K562 (cell line): ENCODE measurements around the gene UBASH3B. TPM values are rescaled to one million over a fixed set of nuclear protein-coding genes. Genes with fewer than 3 reads are reported as not detected.
A peak's percentile ranks its signal among the peaks of the same experiment; 100 is the strongest.

ENCODE experiments used
- ATAC-seq: fragments of 200-7000 bp; cut with Tn5 transposase; 3 replicates; pipeline ENCODE4 v1.9.1; 2020; ENCODE audit warnings: moderate library complexity
- Bru-seq: library from RNA; stranded (reverse); fragments of 400-500 nt; gene quantifications from one replicate; lab custom pipeline; 2021; lab: Mats Ljungman, UMichigan
- BruChase-seq, 2 experiments: library from RNA; stranded (reverse); fragments of 400-500 nt; gene quantifications; one replicate each; lab custom pipeline; 2021; lab: Mats Ljungman, UMichigan
- BruUV-seq: library from RNA; stranded (reverse); fragments of 400-500 nt; replicated peaks from 2 replicates; lab custom pipeline; 2021; lab: Mats Ljungman, UMichigan
- CTCF ChIA-PET: fragments of 300-600 bp; formaldehyde crosslinking; extraction: SDS; loops from one replicate; lab custom pipeline; 2021; ENCODE audit warnings: low intra/inter-chr PET ratio; lab: Yijun Ruan, JAX
- POLR2A ChIA-PET: fragments of 300-600, 350-650 bp; sonication (Branson Sonifier 250); formaldehyde crosslinking; extraction: SDS; loops from one replicate; lab custom pipeline; 2021; ENCODE audit warnings: antibody characterized with exemption, inconsistent platforms; lab: Yijun Ruan, JAX
- DNase-seq, 4 experiments: peaks; one replicate each; pipeline versions ENCODE4 v3.0.0 to v3.0.0-alpha.2; 2011 to 2018; ENCODE audit warnings: low spot score in 3 of 4, mixed read lengths in 3 of 4; ENCODE audit errors: extremely low read depth in 1 of 4
- FAIRE-seq: peaks from 2 replicates; lab custom pipeline; 2011; peaks lifted over from hg19 to GRCh38; lab: Jason Lieb, UNC
- H2AFZ ChIP-seq: 2 replicates; pipeline ENCODE4 v1.6.0; 2011; ENCODE audit warnings: low read depth, low read length, control low read depth, inconsistent platforms
- H3K27ac ChIP-seq: fragments of 200-600 bp; 3 replicates; pipeline ENCODE4 v1.8.0; 2011; ENCODE audit warnings: low read depth, mild to moderate bottlenecking, control low read depth, inconsistent platforms, low read length, moderate library complexity, mixed read lengths; ENCODE audit errors: extremely low read depth
- H3K27me3 ChIP-seq, 2 experiments: fragments of 300-600 bp in 1 of 2; 2 replicates in 1 of 2; 3 replicates in 1 of 2; pipeline versions ENCODE4 v1.6.0 to v1.8.0; 2011; ENCODE audit warnings: inconsistent platforms in 2 of 2, low read length in 2 of 2, mild to moderate bottlenecking in 1 of 2, mixed read lengths in 1 of 2, moderate library complexity in 1 of 2; ENCODE audit not compliant: control insufficient read depth in 2 of 2, insufficient read depth in 2 of 2
- H3K36me3 ChIP-seq: fragments of 300-600 bp; 3 replicates; pipeline ENCODE4 v1.8.0; 2011; ENCODE audit warnings: mild to moderate bottlenecking, low read length, inconsistent platforms; ENCODE audit not compliant: control insufficient read depth, insufficient read depth
- H3K4me1 ChIP-seq, 2 experiments: fragments of 200-600 bp in 1 of 2; replicated peaks in 1 of 2; 2 replicates in 1 of 2; 3 replicates in 1 of 2; pipeline versions ENCODE4 v1.5.1 to v1.8.0; 2011; ENCODE audit warnings: inconsistent platforms in 2 of 2, low read length in 2 of 2, mild to moderate bottlenecking in 1 of 2, mixed read lengths in 1 of 2, moderate library complexity in 1 of 2; ENCODE audit not compliant: control insufficient read depth in 2 of 2, insufficient read depth in 2 of 2
- H3K4me2 ChIP-seq: 2 replicates; pipeline ENCODE4 v1.6.1; 2011; ENCODE audit warnings: low read length, control low read depth, inconsistent platforms, mixed read lengths; ENCODE audit not compliant: insufficient read depth
- H3K4me3 ChIP-seq: fragments of 200-600 bp; sonication (generic), shearing (Covaris generic); 2 replicates; pipeline ENCODE4 v1.5.1; 2016; ENCODE audit warnings: control low read depth, inconsistent platforms
- H3K79me2 ChIP-seq: fragments of 200-600 bp; 3 replicates; pipeline ENCODE4 v1.8.0; 2011; ENCODE audit warnings: low read length, inconsistent platforms; ENCODE audit not compliant: control insufficient read depth, insufficient read depth
- H3K9ac ChIP-seq, 2 experiments: 2 replicates each; pipeline versions ENCODE4 v1.6.0 to v1.6.1; 2011; ENCODE audit warnings: low read depth in 2 of 2, low read length in 2 of 2, control low read depth in 1 of 2, inconsistent platforms in 1 of 2, mild to moderate bottlenecking in 1 of 2, mixed read lengths in 1 of 2; ENCODE audit not compliant: insufficient read depth in 1 of 2
- H3K9me1 ChIP-seq: one replicate; pipeline ENCODE4 v1.6.0; 2011; ENCODE audit warnings: inconsistent platforms, mild to moderate bottlenecking, low read length, moderate library complexity; ENCODE audit not compliant: control insufficient read depth, insufficient read depth
- H3K9me3 ChIP-seq: replicated peaks from 2 replicates; pipeline ENCODE4 v1.5.1; 2011; ENCODE audit warnings: low read depth, low read length, inconsistent platforms; ENCODE audit not compliant: control insufficient read depth, insufficient read depth
- H4K20me1 ChIP-seq: replicated peaks from 2 replicates; pipeline ENCODE4 v1.6.1; 2011; ENCODE audit warnings: low read length, inconsistent platforms, mixed read lengths; ENCODE audit not compliant: control insufficient read depth, insufficient read depth
- GATA2 ChIP-seq: sonication (generic); formaldehyde crosslinking; IDR thresholded peaks from 2 replicates; pipeline ENCODE4 v1.4.0; 2020; ENCODE audit warnings: mild to moderate bottlenecking, missing genetic modification reagents
- HNRNPLL ChIP-seq: fragments of 200-400 bp; formaldehyde crosslinking; IDR thresholded peaks from 2 replicates; pipeline ENCODE4 v1.6.1; 2017; ENCODE audit warnings: low read length, low read depth, mild to moderate bottlenecking; ENCODE audit not compliant: poor library complexity, severe bottlenecking
- SNIP1 ChIP-seq: fragments of 450-650 bp; IDR thresholded peaks from 2 replicates; pipeline ENCODE4 v1.7.1; 2017; ENCODE audit warnings: low read depth, mild to moderate bottlenecking
- ZNF41 ChIP-seq: fragments of 250-450 bp; sonication (Bioruptor Pico); conservative IDR thresholded peaks from 2 replicates; pipeline ENCODE4 v1.4.0; 2020; ENCODE audit warnings: mild to moderate bottlenecking
- WGBS: fragments of 100-300 bp; shearing (Covaris generic); methylation state at CpG from one replicate; pipeline ENCODE4 v1.1.6; 2016; ENCODE audit warnings: low coverage, mixed read lengths; ENCODE audit not compliant: insufficient coverage; ENCODE audit errors: missing lambda C conversion rate; 5-methylcytosine and 5-hydroxymethylcytosine counted together
- in situ Hi-C: fragments of 300-500 bp; cut with MboI; formaldehyde crosslinking; loops from 4 replicates; pipeline ENCODE4 v1.15.0; 2018; ENCODE audit warnings: inconsistent platforms, mixed read lengths
- intact Hi-C: fragments of 100-400 bp; cut with micrococcal nuclease; formaldehyde crosslinking; loops from 2 replicates; pipeline ENCODE4 v1.14.2; 2022
- long read RNA-seq, 3 experiments: library from polyadenylated mRNA in 2 of 3; library from RNA in 1 of 3; unstranded in 2 of 3; stranded (forward) in 1 of 3; transcript quantifications; one replicate each; pipeline ENCODE4 v2.0.0, GENCODE V29; 2019 to 2022
- polyA minus RNA-seq, 3 experiments: library from RNA; depleted of rRNA, polyadenylated mRNA; stranded (reverse); fragments of >200 nt; gene quantifications; 2 replicates each; pipeline ENCODE4 v1.2.3, GENCODE V29; 2011
- polyA plus RNA-seq, 8 experiments: library from polyadenylated mRNA; depleted of rRNA in 4 of 8; stranded (reverse) in 5 of 8; unstranded in 3 of 8; fragments of >200 nt; fragmentation: Nextera tagmentation in 2 of 8; fragmentation: Illumina TruSeq in 1 of 8; extraction: Ambion mirVana in 2 of 8; extraction: Trizol in 1 of 8; gene quantifications; 2 replicates each; pipeline versions ENCODE4 v1.2.1 to v1.2.3, GENCODE V29; 2011 to 2014; ENCODE audit warnings: inconsistent platforms in 1 of 8, missing spikeins in 1 of 8
- total RNA-seq, 7 experiments: library from RNA; depleted of rRNA in 6 of 7; stranded (reverse); fragments of >200 nt in 6 of 7; fragmentation: Illumina TruSeq in 2 of 7; extraction: Trizol in 2 of 7; gene quantifications; 2 replicates each; pipeline versions ENCODE4 v1.2.1 to v1.2.3, GENCODE V29; 2011 to 2021; ENCODE audit warnings: low replicate concordance in 1 of 7
- TF ChIP-seq, protein P1 (sequence below), 3 experiments: IDR thresholded peaks in 2 of 3; conservative IDR thresholded peaks in 1 of 3; 2 replicates each; pipeline ENCODE4 v1.5.1; 2011 to 2012; ENCODE audit warnings: low read length in 3 of 3, mild to moderate bottlenecking in 3 of 3, control low read depth in 2 of 3, improper control_type of control experiment in 1 of 3, inconsistent platforms in 1 of 3, low read depth in 1 of 3, mixed read lengths in 1 of 3, moderate library complexity in 1 of 3; ENCODE audit not compliant: insufficient read depth in 2 of 3
- TF ChIP-seq, protein P2 (sequence below): fragments of 200-800 bp; sonication (Bioruptor generic); IDR thresholded peaks from 2 replicates; pipeline ENCODE4 v1.6.1; 2017; ENCODE audit warnings: missing genetic modification characterization, missing compliant biosample characterization
- TF ChIP-seq, protein P3 (sequence below): sonication (generic); formaldehyde crosslinking; IDR thresholded peaks from 2 replicates; pipeline ENCODE4 v1.8.0; 2022; ENCODE audit warnings: mild to moderate bottlenecking, missing genetic modification reagents

Gene UBASH3B, protein sequence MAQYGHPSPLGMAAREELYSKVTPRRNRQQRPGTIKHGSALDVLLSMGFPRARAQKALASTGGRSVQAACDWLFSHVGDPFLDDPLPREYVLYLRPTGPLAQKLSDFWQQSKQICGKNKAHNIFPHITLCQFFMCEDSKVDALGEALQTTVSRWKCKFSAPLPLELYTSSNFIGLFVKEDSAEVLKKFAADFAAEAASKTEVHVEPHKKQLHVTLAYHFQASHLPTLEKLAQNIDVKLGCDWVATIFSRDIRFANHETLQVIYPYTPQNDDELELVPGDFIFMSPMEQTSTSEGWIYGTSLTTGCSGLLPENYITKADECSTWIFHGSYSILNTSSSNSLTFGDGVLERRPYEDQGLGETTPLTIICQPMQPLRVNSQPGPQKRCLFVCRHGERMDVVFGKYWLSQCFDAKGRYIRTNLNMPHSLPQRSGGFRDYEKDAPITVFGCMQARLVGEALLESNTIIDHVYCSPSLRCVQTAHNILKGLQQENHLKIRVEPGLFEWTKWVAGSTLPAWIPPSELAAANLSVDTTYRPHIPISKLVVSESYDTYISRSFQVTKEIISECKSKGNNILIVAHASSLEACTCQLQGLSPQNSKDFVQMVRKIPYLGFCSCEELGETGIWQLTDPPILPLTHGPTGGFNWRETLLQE
- not detected in 2 replicates for total RNA-seq (2011; cell fraction: chromatin; rRNA removed; ENCODE audit: low replicate concordance)
- total RNA-seq (2011; cell fraction: nucleolus; rRNA removed) = 1.0 TPM in 1 of 2 replicates, not detected in the other
- total RNA-seq (2011; cell fraction: nucleoplasm; rRNA removed) = not detected in 2 replicates
- total RNA-seq (2014; rRNA removed) (0.16 TPM in 1 of 2 replicates, not detected in the other), total RNA-seq (2014; rRNA removed; fragmentation: Illumina TruSeq; extraction: Trizol) (0.04 TPM in 1 of 2 replicates, not detected in the other), total RNA-seq (2015; rRNA removed; fragmentation: Illumina TruSeq; extraction: Trizol) (0.11 TPM in 1 of 2 replicates, not detected in the other), total RNA-seq (2021) (0.31 and 0.40 TPM in 2 replicates), polyA plus RNA-seq (2011; rRNA removed) (0.08 TPM in 1 of 2 replicates, not detected in the other), polyA plus RNA-seq (2014; fragmentation: Illumina TruSeq; extraction: Trizol) (0.13 TPM in 1 of 2 replicates, not detected in the other), polyA plus RNA-seq (2014; fragmentation: Nextera tagmentation; extraction: Ambion mirVana) (under 1 TPM; 0.01 to 0.06 TPM), polyA plus RNA-seq (2014; rRNA removed) (not detected in 2 replicates), polyA minus RNA-seq (2011; rRNA and poly(A)+ RNA removed) (0.09 and 0.28 TPM in 2 replicates), Bru-seq, nascent RNA (percentile 19 among the genes with signal in this experiment), BruChase-seq, experiment 1, labeled RNA remaining after a 2-hour chase (percentile 13 among the genes with signal in this experiment), BruChase-seq, experiment 2, labeled RNA remaining after a 6-hour chase (percentile 11 among the genes with signal in this experiment)
- polyA plus RNA-seq (2011; cell fraction: cytosol; rRNA removed) = 0.01 and 0.25 TPM in 2 replicates
- polyA plus RNA-seq (2011; cell fraction: nucleus; rRNA removed) = 0.21 TPM in 1 of 2 replicates, not detected in the other
- 0.03 and 0.05 TPM in 2 replicates for polyA plus RNA-seq (2012)
- 0.38 TPM in 1 of 2 replicates, not detected in the other for polyA minus RNA-seq (2011; cell fraction: cytosol; rRNA and poly(A)+ RNA removed)
- not detected in 2 replicates for polyA minus RNA-seq (2011; cell fraction: nucleus; rRNA and poly(A)+ RNA removed)
- long read RNA-seq, experiment 1 = 0 reads
- long read RNA-seq, experiment 2 = 0 reads
- long read RNA-seq, experiment 3 = 0 reads

DNA sequence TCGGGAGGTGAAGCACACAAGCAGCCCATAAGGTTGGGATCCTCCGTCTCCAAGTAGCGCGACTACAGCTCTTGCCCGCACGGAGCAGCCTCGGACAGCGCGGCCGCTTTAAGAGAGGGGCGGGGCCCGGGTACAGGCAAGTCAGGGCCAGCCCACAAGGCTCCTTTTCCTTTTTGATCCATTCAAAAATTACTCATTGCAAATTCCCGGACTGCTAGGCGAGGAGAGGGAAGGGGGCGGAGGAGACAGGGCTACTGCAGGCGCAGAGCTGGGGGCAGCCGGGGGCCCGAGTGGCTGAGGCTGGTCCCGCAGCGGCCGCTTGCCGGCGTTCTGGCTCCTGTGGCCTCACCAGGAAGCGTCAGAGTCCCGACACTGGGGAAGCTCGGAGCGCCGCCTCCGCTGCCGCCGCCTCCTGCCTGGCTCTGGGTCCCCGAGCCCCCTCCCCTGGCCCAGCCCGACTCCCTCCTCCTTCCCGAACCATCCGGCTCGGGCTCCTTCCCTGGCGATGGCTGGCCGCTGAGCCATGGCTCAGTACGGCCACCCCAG lies at the start of gene UBASH3B:
Gene UBASH3B, plus strand, starts transcription at position 196 of the 546 bp plus-strand sequence. Its CDS starts 328 bp downstream, at position 524.
- FAIRE-seq = no peak
- no TSS peak for BruUV-seq
- no peak within 1 kb of the TSS for H3K27ac ChIP-seq

More for the DNA sequence above, at the start of gene UBASH3B:
- Histone ChIP-seq H3K9me1 (no peaks in the 10 kb centered on the region), H3K4me1 (peaks cover 0 to 17% of the 10 kb centered on the region in 2 experiments; a peak in 2 of 5 replicates), H4K20me1 (0 out of 2 replicates have a peak, but pooled peaks cover 6% of the 10 kb centered on the region), H3K4me3 (peak within 1 kb of the TSS; percentile 43), H3K9me3 (no peaks in the 10 kb centered on the region), H3K36me3 (no peaks in the 10 kb centered on the region), H3K4me2 (peak within 1 kb of the TSS; percentile 65), H3K27me3 (peaks cover 3 to 36% of the 10 kb centered on the region in 2 experiments; a peak in 3 of 5 replicates), H3K9ac (peak within 1 kb of the TSS in 1 of 2 experiments; percentile 70; a peak in 2 of 4 replicates)
- peak; percentile 45 to 62 (median 54) for DNase-seq
- in situ Hi-C loops = no loop called here
- ChIA-PET CTCF (no interaction called here), POLR2A (interaction anchor here (0.5 kb wide), 1 partner anchor 1100 kb away, joined by 3 read pairs; no protein-coding TSS in a partner anchor)
- intact Hi-C loops = no loop called here
- peak; percentile 95 for ATAC-seq
- TF ChIP-seq HNRNPLL (peak; percentile 22), GATA2 (CRISPR knock-in tag) (no peak), ZNF41 (no peak), SNIP1 (peak; percentile 65; the same call in 1 of the 2 replicates)
- TF ChIP-seq, protein P1, sequence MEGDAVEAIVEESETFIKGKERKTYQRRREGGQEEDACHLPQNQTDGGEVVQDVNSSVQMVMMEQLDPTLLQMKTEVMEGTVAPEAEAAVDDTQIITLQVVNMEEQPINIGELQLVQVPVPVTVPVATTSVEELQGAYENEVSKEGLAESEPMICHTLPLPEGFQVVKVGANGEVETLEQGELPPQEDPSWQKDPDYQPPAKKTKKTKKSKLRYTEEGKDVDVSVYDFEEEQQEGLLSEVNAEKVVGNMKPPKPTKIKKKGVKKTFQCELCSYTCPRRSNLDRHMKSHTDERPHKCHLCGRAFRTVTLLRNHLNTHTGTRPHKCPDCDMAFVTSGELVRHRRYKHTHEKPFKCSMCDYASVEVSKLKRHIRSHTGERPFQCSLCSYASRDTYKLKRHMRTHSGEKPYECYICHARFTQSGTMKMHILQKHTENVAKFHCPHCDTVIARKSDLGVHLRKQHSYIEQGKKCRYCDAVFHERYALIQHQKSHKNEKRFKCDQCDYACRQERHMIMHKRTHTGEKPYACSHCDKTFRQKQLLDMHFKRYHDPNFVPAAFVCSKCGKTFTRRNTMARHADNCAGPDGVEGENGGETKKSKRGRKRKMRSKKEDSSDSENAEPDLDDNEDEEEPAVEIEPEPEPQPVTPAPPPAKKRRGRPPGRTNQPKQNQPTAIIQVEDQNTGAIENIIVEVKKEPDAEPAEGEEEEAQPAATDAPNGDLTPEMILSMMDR (IDR thresholded peaks at IDR 0.05 in 2 of 3, conservative IDR thresholded peaks at IDR 0.05 in 1 of 3; ENCODE audit: insufficient read depth in 2 of 3, low read depth in 1 of 3, low read length in 3 of 3) = 0 out of 6 replicates have a peak, but pooled peaks of 1 of the 3 experiments have one; percentile 8
- TF ChIP-seq, protein P2, sequence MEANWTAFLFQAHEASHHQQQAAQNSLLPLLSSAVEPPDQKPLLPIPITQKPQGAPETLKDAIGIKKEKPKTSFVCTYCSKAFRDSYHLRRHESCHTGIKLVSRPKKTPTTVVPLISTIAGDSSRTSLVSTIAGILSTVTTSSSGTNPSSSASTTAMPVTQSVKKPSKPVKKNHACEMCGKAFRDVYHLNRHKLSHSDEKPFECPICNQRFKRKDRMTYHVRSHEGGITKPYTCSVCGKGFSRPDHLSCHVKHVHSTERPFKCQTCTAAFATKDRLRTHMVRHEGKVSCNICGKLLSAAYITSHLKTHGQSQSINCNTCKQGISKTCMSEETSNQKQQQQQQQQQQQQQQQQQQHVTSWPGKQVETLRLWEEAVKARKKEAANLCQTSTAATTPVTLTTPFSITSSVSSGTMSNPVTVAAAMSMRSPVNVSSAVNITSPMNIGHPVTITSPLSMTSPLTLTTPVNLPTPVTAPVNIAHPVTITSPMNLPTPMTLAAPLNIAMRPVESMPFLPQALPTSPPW (CRISPR knock-in tag) = peak; percentile 21; the same call in 1 of the 2 replicates
- TF ChIP-seq, protein P3, sequence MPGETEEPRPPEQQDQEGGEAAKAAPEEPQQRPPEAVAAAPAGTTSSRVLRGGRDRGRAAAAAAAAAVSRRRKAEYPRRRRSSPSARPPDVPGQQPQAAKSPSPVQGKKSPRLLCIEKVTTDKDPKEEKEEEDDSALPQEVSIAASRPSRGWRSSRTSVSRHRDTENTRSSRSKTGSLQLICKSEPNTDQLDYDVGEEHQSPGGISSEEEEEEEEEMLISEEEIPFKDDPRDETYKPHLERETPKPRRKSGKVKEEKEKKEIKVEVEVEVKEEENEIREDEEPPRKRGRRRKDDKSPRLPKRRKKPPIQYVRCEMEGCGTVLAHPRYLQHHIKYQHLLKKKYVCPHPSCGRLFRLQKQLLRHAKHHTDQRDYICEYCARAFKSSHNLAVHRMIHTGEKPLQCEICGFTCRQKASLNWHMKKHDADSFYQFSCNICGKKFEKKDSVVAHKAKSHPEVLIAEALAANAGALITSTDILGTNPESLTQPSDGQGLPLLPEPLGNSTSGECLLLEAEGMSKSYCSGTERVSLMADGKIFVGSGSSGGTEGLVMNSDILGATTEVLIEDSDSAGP (CRISPR knock-in tag) = peak; percentile 89
- TF ChIP-seq, all 486 proteins: peak for 5
- H2AFZ ChIP-seq = peak within 1 kb of the TSS; percentile 81
- no peaks in the 10 kb centered on the region for H3K79me2 ChIP-seq
- WGBS = 2% methylated on average over 15 of the region's 39 CpGs
